GM12891 (cell line): ENCODE results near the gene NSUN6. TPM values are rescaled to one million over a fixed set of nuclear protein-coding genes. Genes with fewer than 3 reads are reported as not detected.

Experiments used
- DNase-seq: peaks from one replicate; pipeline ENCODE4 v3.0.0; 2011; ENCODE audit warnings: low spot score; ENCODE audit not compliant: insufficient read length
- FAIRE-seq: peaks from 2 replicates; lab custom pipeline; 2011; peaks lifted over from hg19 to GRCh38; lab: Jason Lieb, UNC
- PAX5 ChIP-seq: IDR thresholded peaks from 2 replicates; pipeline ENCODE4 v1.6.1; 2011; ENCODE audit warnings: low read length, moderate library complexity, mild to moderate bottlenecking; ENCODE audit not compliant: insufficient read depth, severe bottlenecking
- POLR2A ChIP-seq: IDR thresholded peaks from 2 replicates; pipeline ENCODE4 v1.6.1; 2011; ENCODE audit warnings: low read depth, low read length, control low read depth
- POLR2AphosphoS5 ChIP-seq: IDR thresholded peaks from 2 replicates; pipeline ENCODE4 v1.6.1; 2011; ENCODE audit warnings: low read depth, low read length, control low read depth
- POU2F2 ChIP-seq: IDR thresholded peaks from 2 replicates; pipeline ENCODE4 v1.6.1; 2011; ENCODE audit warnings: low read depth, mild to moderate bottlenecking, control low read depth, low read length, moderate library complexity
- SPI1 ChIP-seq: IDR thresholded peaks from 2 replicates; pipeline ENCODE4 v1.6.1; 2011; ENCODE audit warnings: low read depth, low read length, control low read depth
- TAF1 ChIP-seq: IDR thresholded peaks from 2 replicates; pipeline ENCODE4 v1.6.1; 2011; ENCODE audit warnings: low read depth, low read length, control low read depth
- polyA plus RNA-seq: library from polyadenylated mRNA; unstranded; fragments of >200 nt; gene quantifications from one replicate; pipeline ENCODE4 v1.2.1, GENCODE V29; 2012; ENCODE audit warnings: low read depth, missing spikeins, inconsistent platforms; ENCODE audit not compliant: missing spikeins

Gene NSUN6
- 6.5 TPM for polyA plus RNA-seq

- DNase-seq = peak; percentile 49
- TF ChIP-seq POLR2A (peak; percentile 91), PAX5 (no peak), SPI1 (no peak), POLR2AphosphoS5 (peak; percentile 85), POU2F2 (peak; percentile 78; the same call in 1 of the 2 replicates), TAF1 (peak; percentile 63)
- peak; percentile 97 for FAIRE-seq
Observed at GRCh38 chr10:18651324-18652007, at the start of gene NSUN6. NSUN6 (minus strand) TSS chr10:18651587; CDS start chr10:18651203, 384 bp downstream.

GRCh38 chr10:18699849-18700840 lies 48.8 kb upstream of the NSUN6 start:
- DNase-seq = no peak
- FAIRE-seq = no peak
- TF ChIP-seq SPI1 = no peak
- no peak for TF ChIP-seq POU2F2
- no peak for TF ChIP-seq POLR2AphosphoS5
- no peak for TF ChIP-seq TAF1
- no peak for TF ChIP-seq PAX5
- no peak for TF ChIP-seq POLR2A

GRCh38 chr10:18690541-18690940 lies 39.2 kb upstream of the NSUN6 start:
- TF ChIP-seq SPI1 (no peak), POU2F2 (no peak), PAX5 (no peak), POLR2A (no peak), TAF1 (no peak), POLR2AphosphoS5 (no peak)
- FAIRE-seq = no peak
- DNase-seq = no peak

- DNase-seq (no peak), FAIRE-seq (no peak)
- no peak for TF ChIP-seq TAF1
- TF ChIP-seq POLR2AphosphoS5 = no peak
- no peak for TF ChIP-seq SPI1
- no peak for TF ChIP-seq PAX5
- no peak for TF ChIP-seq POLR2A
- no peak for TF ChIP-seq POU2F2
Observed at GRCh38 chr10:18689498-18689897, 38.1 kb upstream of the NSUN6 start.

- DNase-seq (no peak), FAIRE-seq (no peak)
- TF ChIP-seq POU2F2 (no peak), TAF1 (no peak)
Observed at GRCh38 chr10:18687706-18688105, 36.3 kb upstream of the NSUN6 start.

GRCh38 chr10:18687195-18687594 lies 35.8 kb upstream of the NSUN6 start:
- DNase-seq (no peak), FAIRE-seq (no peak)
- no peak for TF ChIP-seq SPI1
- TF ChIP-seq POLR2AphosphoS5 = no peak
- TF ChIP-seq TAF1 = no peak
- TF ChIP-seq POLR2A = no peak
- no peak for TF ChIP-seq PAX5
- no peak for TF ChIP-seq POU2F2

GRCh38 chr10:18685555-18685954 lies 34.2 kb upstream of the NSUN6 start:
- DNase-seq (no peak), FAIRE-seq (no peak)
- TF ChIP-seq POLR2A (no peak), PAX5 (no peak), SPI1 (no peak), TAF1 (no peak), POU2F2 (no peak), POLR2AphosphoS5 (no peak)

GRCh38 chr10:18684953-18685352 lies 33.6 kb upstream of the NSUN6 start:
- TF ChIP-seq SPI1 = no peak
- TF ChIP-seq POLR2AphosphoS5 = no peak
- TF ChIP-seq TAF1 = no peak
- TF ChIP-seq POU2F2 = no peak
- no peak for TF ChIP-seq POLR2A
- no peak for FAIRE-seq
- no peak for DNase-seq

GRCh38 chr10:18684416-18684815 lies 33.0 kb upstream of the NSUN6 start:
- DNase-seq = no peak
- TF ChIP-seq PAX5 (no peak), POLR2AphosphoS5 (no peak), SPI1 (no peak), POLR2A (no peak), POU2F2 (no peak), TAF1 (no peak)
- no peak for FAIRE-seq

GRCh38 chr10:18683427-18683826 lies 32.0 kb upstream of the NSUN6 start:
- DNase-seq (no peak), FAIRE-seq (no peak)
- no peak for TF ChIP-seq SPI1
- TF ChIP-seq PAX5 = no peak
- TF ChIP-seq POU2F2 = no peak
- TF ChIP-seq POLR2AphosphoS5 = no peak
- no peak for TF ChIP-seq POLR2A
- no peak for TF ChIP-seq TAF1
